ENCODE data around the gene FAM163B.

Gene FAM163B

DNA sequence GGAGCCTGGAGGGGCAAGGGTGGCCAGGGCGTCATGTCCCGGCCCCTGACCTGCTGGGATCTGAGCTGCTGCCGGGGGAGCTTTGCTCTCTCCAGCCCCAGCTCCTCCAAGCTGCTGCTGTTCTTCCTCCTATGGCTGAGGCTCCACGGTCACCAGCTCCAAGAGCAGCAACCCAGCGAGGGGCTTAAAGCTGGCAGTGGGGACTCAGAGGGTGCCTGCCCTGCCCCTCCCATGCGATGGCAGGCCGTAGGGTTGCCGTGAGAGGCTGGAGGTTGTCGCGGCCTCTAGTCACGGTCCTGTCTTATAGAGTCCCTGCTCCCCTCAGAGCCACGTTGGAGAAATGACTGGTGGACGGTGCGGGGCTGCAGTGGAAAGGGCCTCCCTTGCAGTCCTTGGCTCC is 46.5 kb upstream of the FAM163B start:
- no peaks in the 10 kb centered on the region for H4K20me1 ChIP-seq (ENCODE audit: insufficient read depth, low read length)
- no peak for TF ChIP-seq EZH2 (IDR thresholded peaks at IDR 0.05; ENCODE audit: borderline replicate concordance, low read length)
- H3K4me3 ChIP-seq (ENCODE audit: low read depth, low read length, poor library complexity, severe bottlenecking), result no peak overlapping the region
- H3K4me2 ChIP-seq (ENCODE audit: low read length), result no peak overlapping the region
- H3K79me2 ChIP-seq (ENCODE audit: insufficient read depth, low read length), result no peaks in the 10 kb centered on the region
- no peaks in the 10 kb centered on the region for H3F3A ChIP-seq (ENCODE audit: insufficient read depth, low read length)
- H3K9me2 ChIP-seq (ENCODE audit: low read depth, low read length), result no peaks in the 10 kb centered on the region
- no peaks in the 10 kb centered on the region for H3K36me3 ChIP-seq (ENCODE audit: insufficient read depth, low read length)
- H3K4me1 ChIP-seq (ENCODE audit: insufficient read depth, low read length, severe bottlenecking), result no peaks in the 10 kb centered on the region
- no peak overlapping the region for H3K27ac ChIP-seq (ENCODE audit: low read depth, low read length, poor library complexity, severe bottlenecking)
- no peak overlapping the region for H2AFZ ChIP-seq (ENCODE audit: low read length)
- no peak overlapping the region for H3K9ac ChIP-seq (ENCODE audit: low read length)
- H3K27me3 ChIP-seq (ENCODE audit: insufficient read depth, low read length), result peaks cover 3% of the 10 kb centered on the region; the same call in 1 of the 2 replicates
- no peaks in the 10 kb centered on the region for H3K9me3 ChIP-seq (ENCODE audit: low read length)

- H3K27me3 ChIP-seq (ENCODE audit: insufficient read depth, low read length), result peaks cover 3% of the 10 kb centered on the region; the same call in 1 of the 2 replicates
- H3K79me2 ChIP-seq (ENCODE audit: insufficient read depth, low read length), result no peaks in the 10 kb centered on the region
- H3K4me3 ChIP-seq (ENCODE audit: low read depth, low read length, poor library complexity, severe bottlenecking), result no peak overlapping the region
- H4K20me1 ChIP-seq (ENCODE audit: insufficient read depth, low read length), result no peaks in the 10 kb centered on the region
- no peaks in the 10 kb centered on the region for H3K9me3 ChIP-seq (ENCODE audit: low read length)
- TF ChIP-seq, protein P1, sequence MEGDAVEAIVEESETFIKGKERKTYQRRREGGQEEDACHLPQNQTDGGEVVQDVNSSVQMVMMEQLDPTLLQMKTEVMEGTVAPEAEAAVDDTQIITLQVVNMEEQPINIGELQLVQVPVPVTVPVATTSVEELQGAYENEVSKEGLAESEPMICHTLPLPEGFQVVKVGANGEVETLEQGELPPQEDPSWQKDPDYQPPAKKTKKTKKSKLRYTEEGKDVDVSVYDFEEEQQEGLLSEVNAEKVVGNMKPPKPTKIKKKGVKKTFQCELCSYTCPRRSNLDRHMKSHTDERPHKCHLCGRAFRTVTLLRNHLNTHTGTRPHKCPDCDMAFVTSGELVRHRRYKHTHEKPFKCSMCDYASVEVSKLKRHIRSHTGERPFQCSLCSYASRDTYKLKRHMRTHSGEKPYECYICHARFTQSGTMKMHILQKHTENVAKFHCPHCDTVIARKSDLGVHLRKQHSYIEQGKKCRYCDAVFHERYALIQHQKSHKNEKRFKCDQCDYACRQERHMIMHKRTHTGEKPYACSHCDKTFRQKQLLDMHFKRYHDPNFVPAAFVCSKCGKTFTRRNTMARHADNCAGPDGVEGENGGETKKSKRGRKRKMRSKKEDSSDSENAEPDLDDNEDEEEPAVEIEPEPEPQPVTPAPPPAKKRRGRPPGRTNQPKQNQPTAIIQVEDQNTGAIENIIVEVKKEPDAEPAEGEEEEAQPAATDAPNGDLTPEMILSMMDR (IDR thresholded peaks at IDR 0.05; ENCODE audit: low read length), result no peak
- no peaks in the 10 kb centered on the region for H3K9me2 ChIP-seq (ENCODE audit: low read depth, low read length)
- H3K4me1 ChIP-seq (ENCODE audit: insufficient read depth, low read length, severe bottlenecking), result no peaks in the 10 kb centered on the region
- H2AFZ ChIP-seq (ENCODE audit: low read length), result no peak overlapping the region
- no peaks in the 10 kb centered on the region for H3K36me3 ChIP-seq (ENCODE audit: insufficient read depth, low read length)
- H3F3A ChIP-seq (ENCODE audit: insufficient read depth, low read length), result no peaks in the 10 kb centered on the region
- no peak overlapping the region for H3K9ac ChIP-seq (ENCODE audit: low read length)
- no peak overlapping the region for H3K4me2 ChIP-seq (ENCODE audit: low read length)
- no peak overlapping the region for H3K27ac ChIP-seq (ENCODE audit: low read depth, low read length, poor library complexity, severe bottlenecking)
Observed at GRCh38 chr9:133654736-133655657, 45.8 kb upstream of the FAM163B start.

- Histone ChIP-seq H3K9me3 (ENCODE audit: low read length) (no peaks in the 10 kb centered on the region), H3K9me2 (ENCODE audit: low read depth, low read length) (no peaks in the 10 kb centered on the region), H2AFZ (ENCODE audit: low read length) (no peak overlapping the region), H3K27ac (ENCODE audit: low read depth, low read length, poor library complexity, severe bottlenecking) (no peak overlapping the region), H3K27me3 (ENCODE audit: insufficient read depth, low read length) (peaks cover 3% of the 10 kb centered on the region; the same call in 1 of the 2 replicates), H3K79me2 (ENCODE audit: insufficient read depth, low read length) (no peaks in the 10 kb centered on the region), H3K9ac (ENCODE audit: low read length) (no peak overlapping the region), H3K4me2 (ENCODE audit: low read length) (no peak overlapping the region), H3F3A (ENCODE audit: insufficient read depth, low read length) (no peaks in the 10 kb centered on the region), H3K4me1 (ENCODE audit: insufficient read depth, low read length, severe bottlenecking) (no peaks in the 10 kb centered on the region), H3K4me3 (ENCODE audit: low read depth, low read length, poor library complexity, severe bottlenecking) (no peak overlapping the region), H4K20me1 (ENCODE audit: insufficient read depth, low read length) (no peaks in the 10 kb centered on the region), H3K36me3 (ENCODE audit: insufficient read depth, low read length) (no peaks in the 10 kb centered on the region)
- TF ChIP-seq EZH2 (IDR thresholded peaks at IDR 0.05; ENCODE audit: borderline replicate concordance, low read length), result no peak
- TF ChIP-seq, protein P1 (IDR thresholded peaks at IDR 0.05; ENCODE audit: low read length), result no peak
Observed at GRCh38 chr9:133653638-133654037, 44.4 kb upstream of the FAM163B start.
